ENCODE measurements around the gene IL6ST.

DNA sequence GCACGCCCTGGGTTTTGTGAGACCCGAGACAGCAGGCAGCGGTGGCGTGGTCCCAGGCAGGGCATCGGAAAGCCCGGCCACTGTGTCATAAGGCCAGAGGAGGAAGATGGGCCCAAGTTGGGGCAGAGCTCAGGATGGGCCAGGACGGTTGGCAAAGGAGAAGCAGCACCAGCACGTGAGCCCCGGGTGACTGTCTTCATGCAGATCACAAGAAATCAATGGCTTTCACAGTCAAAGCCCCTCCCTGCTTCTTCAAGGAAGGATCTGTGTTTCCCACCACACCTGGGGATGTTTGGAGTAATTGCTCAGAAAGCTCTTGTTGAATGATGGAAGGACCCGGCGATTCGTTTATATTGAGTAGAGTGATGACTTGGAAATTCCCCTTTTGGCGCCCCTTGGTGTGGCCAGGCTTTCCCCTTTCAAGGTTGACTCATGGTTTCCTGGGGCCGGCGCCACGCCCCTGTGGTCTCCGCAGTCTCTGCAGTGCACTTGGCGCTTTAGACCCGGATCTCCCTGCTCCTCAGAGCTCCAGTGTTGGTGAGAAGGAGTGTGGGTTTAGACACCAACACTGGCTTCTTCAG, 91.6 kb downstream of the IL6ST start:
- TF ChIP-seq EZH2phosphoT487 (IDR thresholded peaks at IDR 0.05; ENCODE audit: borderline replicate concordance) = no peak
- TF ChIP-seq, protein P1, sequence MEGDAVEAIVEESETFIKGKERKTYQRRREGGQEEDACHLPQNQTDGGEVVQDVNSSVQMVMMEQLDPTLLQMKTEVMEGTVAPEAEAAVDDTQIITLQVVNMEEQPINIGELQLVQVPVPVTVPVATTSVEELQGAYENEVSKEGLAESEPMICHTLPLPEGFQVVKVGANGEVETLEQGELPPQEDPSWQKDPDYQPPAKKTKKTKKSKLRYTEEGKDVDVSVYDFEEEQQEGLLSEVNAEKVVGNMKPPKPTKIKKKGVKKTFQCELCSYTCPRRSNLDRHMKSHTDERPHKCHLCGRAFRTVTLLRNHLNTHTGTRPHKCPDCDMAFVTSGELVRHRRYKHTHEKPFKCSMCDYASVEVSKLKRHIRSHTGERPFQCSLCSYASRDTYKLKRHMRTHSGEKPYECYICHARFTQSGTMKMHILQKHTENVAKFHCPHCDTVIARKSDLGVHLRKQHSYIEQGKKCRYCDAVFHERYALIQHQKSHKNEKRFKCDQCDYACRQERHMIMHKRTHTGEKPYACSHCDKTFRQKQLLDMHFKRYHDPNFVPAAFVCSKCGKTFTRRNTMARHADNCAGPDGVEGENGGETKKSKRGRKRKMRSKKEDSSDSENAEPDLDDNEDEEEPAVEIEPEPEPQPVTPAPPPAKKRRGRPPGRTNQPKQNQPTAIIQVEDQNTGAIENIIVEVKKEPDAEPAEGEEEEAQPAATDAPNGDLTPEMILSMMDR (conservative IDR thresholded peaks at IDR 0.05; ENCODE audit: low read length) = no peak

Data from Loucy (cell line).